ENCODE measurements around the gene TMEM231. TPM values are rescaled to one million over a fixed set of nuclear protein-coding genes. Genes with fewer than 3 reads are reported as not detected.
"Not testable (repeated sequence)": the region's sequence is repeated elsewhere in the genome, so short reads cannot be mapped to it uniquely, and the experiment has no call there.

Gene TMEM231
- total RNA-seq, result 13.9 TPM

GRCh38 chr16:75555707-75556430 is at the start of gene TMEM231:
TSS of gene TMEM231 (minus strand) at chr16:75556252. CDS start at chr16:75556209, 43 bp downstream.
- DNase-seq (ENCODE audit: low spot score), result peak; percentile 98

GRCh38 chr16:75603241-75603640 is 47.2 kb upstream of the TMEM231 start:
- DNase-seq (ENCODE audit: low spot score), result no peak

GRCh38 chr16:75599452-75600277 is 43.6 kb upstream of the TMEM231 start:
- DNase-seq (ENCODE audit: low spot score), result no peak

- DNase-seq (ENCODE audit: low spot score), result no peak
Measured at GRCh38 chr16:75593825-75594820, 38.1 kb upstream of the TMEM231 start.

GRCh38 chr16:75593308-75593707 is 37.3 kb upstream of the TMEM231 start:
- no peak for DNase-seq (ENCODE audit: low spot score)

GRCh38 chr16:75591927-75592326 is 35.9 kb upstream of the TMEM231 start:
- not testable (repeated sequence) for DNase-seq (ENCODE audit: low spot score)

GRCh38 chr16:75590920-75591843 is 35.1 kb upstream of the TMEM231 start:
- DNase-seq (ENCODE audit: low spot score), result peak; percentile 28

GRCh38 chr16:75589306-75589705 is 33.3 kb upstream of the TMEM231 start:
- no peak for DNase-seq (ENCODE audit: low spot score)

GRCh38 chr16:75588716-75589115 is 32.7 kb upstream of the TMEM231 start:
- no peak for DNase-seq (ENCODE audit: low spot score)

- no peak for DNase-seq (ENCODE audit: low spot score)
Measured at GRCh38 chr16:75584108-75584507, 28.1 kb upstream of the TMEM231 start.

- DNase-seq (ENCODE audit: low spot score), result no peak
Measured at GRCh38 chr16:75579281-75579834, 23.3 kb upstream of the TMEM231 start.

- no peak for DNase-seq (ENCODE audit: low spot score)
Measured at GRCh38 chr16:75578725-75579124, 22.7 kb upstream of the TMEM231 start.

GRCh38 chr16:75578212-75578611 is 22.2 kb upstream of the TMEM231 start:
- no peak for DNase-seq (ENCODE audit: low spot score)

GRCh38 chr16:75576384-75576811 is 20.3 kb upstream of the TMEM231 start:
- no peak for DNase-seq (ENCODE audit: low spot score)

- DNase-seq (ENCODE audit: low spot score), result no peak
Measured at GRCh38 chr16:75575958-75576357, 19.9 kb upstream of the TMEM231 start.

GRCh38 chr16:75573955-75574354 is 17.9 kb upstream of the TMEM231 start:
- no peak for DNase-seq (ENCODE audit: low spot score)

- DNase-seq (ENCODE audit: low spot score), result no peak
Measured at GRCh38 chr16:75572864-75573542, 17.0 kb upstream of the TMEM231 start.

- DNase-seq (ENCODE audit: low spot score), result no peak
Measured at GRCh38 chr16:75570396-75571065, 14.5 kb upstream of the TMEM231 start.

- DNase-seq (ENCODE audit: low spot score), result no peak
Measured at GRCh38 chr16:75567911-75568310, 11.9 kb upstream of the TMEM231 start.

All from mucosa of gallbladder (tissue), 1 donor.